Fibroblast of pulmonary artery (primary cell): ENCODE data around the gene PTPRN2.

ENCODE experiments used
- DNase-seq: peaks from one replicate; pipeline ENCODE4 v3.0.0-alpha.2; 2010; ENCODE audit warnings: low read depth
- H3K4me3 ChIP-seq: replicated peaks from 2 replicates; pipeline ENCODE4 v1.5.1; 2011; ENCODE audit warnings: low read depth, mild to moderate bottlenecking, control low read depth, low read length, moderate library complexity
- TF ChIP-seq, protein P1 (sequence below): IDR thresholded peaks from 2 replicates; pipeline ENCODE4 v1.5.1; 2011; ENCODE audit warnings: mild to moderate bottlenecking, control low read depth, low read length, inconsistent platforms; ENCODE audit errors: missing control alignments

The PTPRN2 gene

DNA sequence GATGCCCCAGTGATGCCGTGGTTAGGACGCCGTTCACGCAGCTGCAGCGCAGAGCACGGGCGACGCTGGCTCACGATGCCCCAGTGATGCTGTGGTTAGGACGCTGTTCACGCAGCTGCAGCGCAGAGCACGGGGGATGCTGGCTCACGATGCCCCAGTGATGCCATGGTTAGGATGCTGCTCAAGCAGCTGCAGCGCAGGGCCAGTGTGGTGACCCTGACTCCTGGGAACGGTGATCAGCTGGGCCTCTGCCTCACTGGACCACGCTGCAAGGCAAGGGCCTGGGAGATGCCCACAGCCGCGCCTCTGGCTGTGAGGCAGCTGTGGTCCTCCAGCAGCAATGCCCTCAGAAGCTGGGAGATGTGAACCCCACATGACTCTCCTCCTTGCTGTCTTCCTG lies 970.2 kb downstream of the PTPRN2 start:
- no peak for DNase-seq
- TF ChIP-seq, protein P1, sequence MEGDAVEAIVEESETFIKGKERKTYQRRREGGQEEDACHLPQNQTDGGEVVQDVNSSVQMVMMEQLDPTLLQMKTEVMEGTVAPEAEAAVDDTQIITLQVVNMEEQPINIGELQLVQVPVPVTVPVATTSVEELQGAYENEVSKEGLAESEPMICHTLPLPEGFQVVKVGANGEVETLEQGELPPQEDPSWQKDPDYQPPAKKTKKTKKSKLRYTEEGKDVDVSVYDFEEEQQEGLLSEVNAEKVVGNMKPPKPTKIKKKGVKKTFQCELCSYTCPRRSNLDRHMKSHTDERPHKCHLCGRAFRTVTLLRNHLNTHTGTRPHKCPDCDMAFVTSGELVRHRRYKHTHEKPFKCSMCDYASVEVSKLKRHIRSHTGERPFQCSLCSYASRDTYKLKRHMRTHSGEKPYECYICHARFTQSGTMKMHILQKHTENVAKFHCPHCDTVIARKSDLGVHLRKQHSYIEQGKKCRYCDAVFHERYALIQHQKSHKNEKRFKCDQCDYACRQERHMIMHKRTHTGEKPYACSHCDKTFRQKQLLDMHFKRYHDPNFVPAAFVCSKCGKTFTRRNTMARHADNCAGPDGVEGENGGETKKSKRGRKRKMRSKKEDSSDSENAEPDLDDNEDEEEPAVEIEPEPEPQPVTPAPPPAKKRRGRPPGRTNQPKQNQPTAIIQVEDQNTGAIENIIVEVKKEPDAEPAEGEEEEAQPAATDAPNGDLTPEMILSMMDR: no peak
- H3K4me3 ChIP-seq: no peak overlapping the region

DNA sequence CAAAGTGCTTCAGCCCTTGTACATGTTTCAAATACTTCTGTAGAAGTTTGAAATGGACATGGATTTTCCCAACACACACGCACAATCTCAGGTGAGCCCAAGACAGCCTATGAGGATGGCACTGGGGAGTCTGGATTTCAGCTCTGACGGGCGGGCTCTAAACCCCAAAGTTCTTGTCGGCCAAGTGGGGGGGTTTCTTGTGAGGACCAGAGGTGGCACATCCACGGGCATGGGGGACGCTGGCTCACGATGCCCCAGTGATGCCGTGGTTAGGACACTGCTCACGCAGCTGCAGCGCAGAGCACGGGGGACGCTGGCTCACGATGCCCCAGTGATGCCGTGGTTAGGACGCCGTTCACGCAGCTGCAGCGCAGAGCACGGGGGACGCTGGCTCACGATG lies 970.7 kb downstream of the PTPRN2 start:
- no peak for DNase-seq
- TF ChIP-seq, protein P1: no peak
- H3K4me3 ChIP-seq: no peak overlapping the region

DNA sequence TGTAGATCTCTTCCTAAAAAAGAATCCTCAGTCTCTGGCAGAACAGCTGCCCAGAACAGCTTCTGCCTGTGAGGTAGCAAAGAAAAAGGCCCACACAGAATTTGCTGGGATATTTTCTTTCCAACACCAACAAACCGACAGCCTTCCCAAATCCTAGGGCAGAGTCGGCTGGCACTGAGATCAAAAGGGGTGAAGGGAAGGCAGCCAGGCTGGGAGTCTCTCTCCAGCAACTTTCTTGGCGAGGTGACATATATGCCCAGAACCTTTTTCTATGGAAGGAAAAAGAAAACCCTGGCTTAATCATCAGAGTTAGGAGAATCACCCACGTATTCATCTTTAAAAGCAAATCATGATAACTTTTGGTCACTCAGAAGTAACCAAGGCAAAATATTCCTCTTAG lies 971.2 kb downstream of the PTPRN2 start:
- H3K4me3 ChIP-seq: no peak overlapping the region
- no peak for DNase-seq
- TF ChIP-seq, protein P1: no peak

DNA sequence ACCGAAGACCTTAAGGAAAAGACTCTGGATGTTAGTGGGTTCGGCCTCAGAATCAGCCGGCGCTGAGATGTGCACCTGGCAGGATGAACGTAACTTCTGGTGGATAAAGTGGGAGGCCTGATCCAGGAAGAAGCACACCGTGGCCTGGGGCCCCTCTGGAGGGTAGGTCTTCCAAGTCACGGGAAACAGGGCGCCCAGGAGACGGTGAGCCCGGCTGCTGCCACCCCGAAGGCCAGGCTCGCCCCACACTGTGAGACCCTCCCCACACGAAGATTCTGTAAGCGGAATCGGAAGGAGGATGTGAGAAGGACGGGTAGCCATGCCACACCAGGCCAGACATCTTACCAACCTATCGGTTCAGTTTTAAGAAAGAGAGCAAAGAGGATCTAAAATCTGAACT lies 971.8 kb downstream of the PTPRN2 start:
- TF ChIP-seq, protein P1: no peak
- DNase-seq: no peak
- no peak overlapping the region for H3K4me3 ChIP-seq

DNA sequence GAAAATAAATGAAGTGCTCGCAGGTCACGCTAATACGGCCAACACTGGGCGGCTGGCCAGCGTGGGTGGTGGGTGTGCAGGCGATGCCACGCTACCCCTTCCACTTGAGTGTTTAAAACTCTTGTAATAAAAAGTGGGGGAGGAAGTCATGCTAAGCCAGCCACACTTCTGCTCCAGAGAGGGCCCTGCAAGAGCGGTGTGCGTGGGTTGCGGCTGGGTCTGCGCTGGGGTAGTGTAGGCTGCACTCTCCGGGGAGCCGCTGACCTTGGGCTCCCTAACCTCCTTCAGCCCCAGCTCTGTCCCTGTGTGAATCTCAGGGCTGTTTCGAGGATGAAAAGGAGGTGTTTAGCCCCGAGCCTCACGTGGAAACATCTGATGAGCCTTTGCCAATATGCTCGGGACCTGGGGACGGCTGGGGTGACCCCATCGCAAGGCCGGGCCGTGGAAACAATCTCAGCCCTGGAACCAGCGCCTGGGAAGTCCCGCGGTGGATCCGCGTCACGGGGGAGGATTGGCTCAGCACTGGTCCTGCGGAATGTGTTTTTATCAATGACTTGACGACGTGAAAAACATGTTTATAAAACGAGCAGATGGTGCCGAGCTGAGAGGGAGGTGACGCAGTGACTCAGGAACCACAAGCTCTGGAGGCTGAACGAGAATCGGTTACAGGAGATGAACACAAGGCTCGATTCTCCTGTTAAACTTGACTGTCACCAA lies 972.4 kb downstream of the PTPRN2 start:
- TF ChIP-seq, protein P1: no peak
- no peak overlapping the region for H3K4me3 ChIP-seq
- DNase-seq: peak; percentile 35

DNA sequence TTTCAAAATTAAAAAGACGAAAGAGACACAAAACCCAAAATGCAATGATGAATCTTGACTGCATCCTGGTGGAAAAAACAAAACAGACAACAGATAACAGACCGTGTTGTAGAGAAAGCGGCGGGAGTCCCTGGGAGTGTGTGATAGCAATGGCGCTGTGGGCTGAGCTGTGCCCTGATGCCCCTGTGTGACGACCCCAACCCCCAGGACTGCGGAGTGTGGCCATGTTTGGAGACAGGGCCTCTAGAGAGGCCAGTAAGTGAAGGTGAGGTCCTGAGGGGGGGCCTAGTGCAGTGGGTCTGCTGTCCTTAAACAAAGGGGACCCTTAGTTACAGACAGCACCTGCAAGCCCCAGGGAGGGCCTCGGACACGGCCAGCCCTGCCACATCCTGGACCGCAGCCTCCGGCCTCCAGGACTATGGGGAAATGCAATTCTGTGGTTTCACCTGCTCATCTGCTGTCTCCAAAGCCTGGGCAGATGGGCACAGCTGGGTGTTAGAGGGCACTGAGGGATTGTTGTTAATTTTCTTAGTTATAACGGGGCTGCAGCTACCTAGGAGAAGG lies 973.1 kb downstream of the PTPRN2 start:
- H3K4me3 ChIP-seq: no peak overlapping the region
- no peak for DNase-seq
- TF ChIP-seq, protein P1: no peak
